Upper lobe of left lung (tissue), 4 donors: ENCODE measurements around the gene SFXN5.

Experiments
- EP300 ChIP-seq, 4 donors: sonication (generic); formaldehyde crosslinking; IDR thresholded peaks; one replicate each; pipeline ENCODE4 v1.5.1; 2017; ENCODE audit warnings: antibody characterized with exemption in 4 of 4, control low read depth in 2 of 4
- POLR2A ChIP-seq, 4 donors: fragments of 450-650 bp; IDR thresholded peaks; one replicate each; pipeline ENCODE4 v1.5.1; 2016 to 2017; ENCODE audit warnings: antibody characterized with exemption in 4 of 4, mild to moderate bottlenecking in 2 of 4
- POLR2AphosphoS5 ChIP-seq, 2 donors: sonication (generic); formaldehyde crosslinking; IDR thresholded peaks; one replicate each; pipeline ENCODE4 v1.5.1; 2017; ENCODE audit warnings: antibody characterized with exemption in 2 of 2
- TF ChIP-seq, protein P1 (sequence below), 6 experiments: fragments of 450-650 bp in 4 of 6; fragments of 200-600 bp in 2 of 6; sonication (generic) in 2 of 6; IDR thresholded peaks; one replicate each; pipeline ENCODE4 v1.5.1; 2016 to 2019; ENCODE audit warnings: antibody characterized with exemption in 6 of 6

GRCh38 chr2:73023497-73023896 lies 48.0 kb downstream of the SFXN5 start:
- TF ChIP-seq, protein P1, sequence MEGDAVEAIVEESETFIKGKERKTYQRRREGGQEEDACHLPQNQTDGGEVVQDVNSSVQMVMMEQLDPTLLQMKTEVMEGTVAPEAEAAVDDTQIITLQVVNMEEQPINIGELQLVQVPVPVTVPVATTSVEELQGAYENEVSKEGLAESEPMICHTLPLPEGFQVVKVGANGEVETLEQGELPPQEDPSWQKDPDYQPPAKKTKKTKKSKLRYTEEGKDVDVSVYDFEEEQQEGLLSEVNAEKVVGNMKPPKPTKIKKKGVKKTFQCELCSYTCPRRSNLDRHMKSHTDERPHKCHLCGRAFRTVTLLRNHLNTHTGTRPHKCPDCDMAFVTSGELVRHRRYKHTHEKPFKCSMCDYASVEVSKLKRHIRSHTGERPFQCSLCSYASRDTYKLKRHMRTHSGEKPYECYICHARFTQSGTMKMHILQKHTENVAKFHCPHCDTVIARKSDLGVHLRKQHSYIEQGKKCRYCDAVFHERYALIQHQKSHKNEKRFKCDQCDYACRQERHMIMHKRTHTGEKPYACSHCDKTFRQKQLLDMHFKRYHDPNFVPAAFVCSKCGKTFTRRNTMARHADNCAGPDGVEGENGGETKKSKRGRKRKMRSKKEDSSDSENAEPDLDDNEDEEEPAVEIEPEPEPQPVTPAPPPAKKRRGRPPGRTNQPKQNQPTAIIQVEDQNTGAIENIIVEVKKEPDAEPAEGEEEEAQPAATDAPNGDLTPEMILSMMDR (IDR thresholded peaks at IDR 0.05), result no peak
- TF ChIP-seq EP300 (IDR thresholded peaks at IDR 0.05) (no peak), POLR2A (IDR thresholded peaks at IDR 0.05) (no peak), POLR2AphosphoS5 (IDR thresholded peaks at IDR 0.05) (no peak)
